Psoas muscle (tissue), 8 donors: ENCODE measurements around the gene KRT31. TPM values are rescaled to one million over a fixed set of nuclear protein-coding genes. Genes with fewer than 3 reads are reported as not detected.

ENCODE experiments used
- ATAC-seq, 4 donors: fragments of 200-7000 bp; cut with Tn5 transposase; one replicate each; pipeline ENCODE4 v1.9.1; 2020; ENCODE audit warnings: moderate library complexity in 3 of 4, mild to moderate bottlenecking in 2 of 4
- DNase-seq, 2 donors: peaks; one replicate each; pipeline ENCODE4 v3.0.0-alpha.2; 2020
- H3K27ac ChIP-seq: fragments of 200-600 bp; one replicate; pipeline ENCODE4 v1.8.0; 2022
- H3K27me3 ChIP-seq, 3 donors: fragments of 200-600 bp in 1 of 3; one replicate each; pipeline versions ENCODE4 v1.6.1 to v1.8.0; 2013 to 2022; ENCODE audit warnings: low read length in 2 of 3, mild to moderate bottlenecking in 2 of 3, moderate library complexity in 1 of 3; ENCODE audit not compliant: insufficient read depth in 3 of 3
- H3K36me3 ChIP-seq, 2 donors: fragments of 200-600 bp in 1 of 2; one replicate each; pipeline versions ENCODE4 v1.6.1 to v1.8.0; 2013 to 2022; ENCODE audit warnings: low read depth in 1 of 2, mild to moderate bottlenecking in 1 of 2, moderate library complexity in 1 of 2; ENCODE audit not compliant: insufficient read depth in 1 of 2
- H3K4me1 ChIP-seq: fragments of 200-600 bp; one replicate; pipeline ENCODE4 v1.8.0; 2022
- H3K4me3 ChIP-seq: fragments of 200-600 bp; one replicate; pipeline ENCODE4 v1.8.0; 2022; ENCODE audit warnings: mild to moderate bottlenecking
- H3K9me3 ChIP-seq: fragments of 200-600 bp; one replicate; pipeline ENCODE4 v1.8.0; 2022
- WGBS, 3 donors: extraction: QIAGEN DNeasy Blood & Tissue Kit; methylation state at CpG; one replicate each; pipeline versions ENCODE4 v1.1.6 to v1.1.7; 2013; 5-methylcytosine and 5-hydroxymethylcytosine counted together
- intact Hi-C, 2 donors: fragments of 100-400 bp; cut with DNase I; formaldehyde crosslinking; loops; one replicate each; pipeline versions ENCODE4 v1.11.0 to v1.14.2; 2022
- polyA plus RNA-seq, 3 donors: library from polyadenylated mRNA; stranded (reverse); fragments of 200-250 nt; gene quantifications; one replicate each; pipeline ENCODE4 v1.2.3, GENCODE V29; 2013
- total RNA-seq, 4 donors: library from RNA; stranded (reverse); fragmentation: NEBNext Ultra II Directional in 2 of 4; extraction: Animal tissue kit (Norgen Biotek cat#: 25700) in 2 of 4; gene quantifications; one replicate each; pipeline versions ENCODE4 v1.2.1 to v1.2.4, GENCODE V29; 2021 to 2023
- TF ChIP-seq, protein P1 (sequence below): fragments of 200-600 bp; IDR thresholded peaks from one replicate; pipeline ENCODE4 v1.8.0; 2022; ENCODE audit warnings: antibody characterized with exemption
- donor health status: healthy with polysubstance abuse.
- donor health status: DM: no; HTN: no; CAD: no; lungs with moderate emphysema.
- donor health status: Bipolar disorder and iron deficiency.
- donor health status: healthy.
- donor health status: DM: yes; HTN: yes; CAD: no.
- donor health status: DM: no; HTN: no; CAD: no.
- donor health status: DM: no; HTN: no; CAD: no.
- donor health status: DM: yes; HTN: yes; CAD: no.

The KRT31 gene
- total and polyA plus RNA-seq, 7 donors: 0.18 to 4.6 (median 0.87) TPM

DNA sequence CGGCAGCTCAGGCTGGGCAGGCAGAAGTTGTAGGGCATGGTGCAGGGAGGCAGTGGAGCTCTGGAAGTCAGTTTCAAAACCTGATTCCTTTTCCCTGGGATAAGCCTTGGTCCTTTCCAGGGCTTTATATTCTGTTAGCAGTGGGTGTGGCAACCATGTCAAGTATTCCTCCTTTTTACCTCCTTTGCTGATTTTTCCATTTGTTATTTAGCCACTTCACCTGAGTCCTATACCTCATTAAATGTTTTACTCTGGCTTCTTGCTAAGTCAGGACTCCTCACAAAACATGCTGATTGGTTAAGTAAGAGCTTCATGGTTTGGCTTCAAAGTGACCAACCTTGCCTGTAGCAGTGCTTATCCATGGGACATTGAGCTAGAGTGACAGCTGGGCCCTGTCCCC is 27.7 kb downstream of the KRT31 start, which contains the start of gene KRT33B:
KRT33B (minus strand) TSS at position 101 of the 400 bp plus-strand sequence; CDS start at position 38, 63 bp downstream.
- no peak for ATAC-seq
- WGBS, 3 donors: 57 to 86% (median 68%) methylated on average over 1 of the region's 1 CpG
- Histone ChIP-seq H3K27me3 (peaks cover 0 to 5% (median 2%) of the 10 kb centered on the region in 3 donors), H3K4me1 (no peaks in the 10 kb centered on the region), H3K9me3 (no peaks in the 10 kb centered on the region), H3K4me3 (no peak within 1 kb of the TSS), H3K36me3 (no peaks in the 10 kb centered on the region), H3K27ac (no peak within 1 kb of the TSS)
- no peak for DNase-seq
- intact Hi-C loops: no loop called here
- TF ChIP-seq, protein P1, sequence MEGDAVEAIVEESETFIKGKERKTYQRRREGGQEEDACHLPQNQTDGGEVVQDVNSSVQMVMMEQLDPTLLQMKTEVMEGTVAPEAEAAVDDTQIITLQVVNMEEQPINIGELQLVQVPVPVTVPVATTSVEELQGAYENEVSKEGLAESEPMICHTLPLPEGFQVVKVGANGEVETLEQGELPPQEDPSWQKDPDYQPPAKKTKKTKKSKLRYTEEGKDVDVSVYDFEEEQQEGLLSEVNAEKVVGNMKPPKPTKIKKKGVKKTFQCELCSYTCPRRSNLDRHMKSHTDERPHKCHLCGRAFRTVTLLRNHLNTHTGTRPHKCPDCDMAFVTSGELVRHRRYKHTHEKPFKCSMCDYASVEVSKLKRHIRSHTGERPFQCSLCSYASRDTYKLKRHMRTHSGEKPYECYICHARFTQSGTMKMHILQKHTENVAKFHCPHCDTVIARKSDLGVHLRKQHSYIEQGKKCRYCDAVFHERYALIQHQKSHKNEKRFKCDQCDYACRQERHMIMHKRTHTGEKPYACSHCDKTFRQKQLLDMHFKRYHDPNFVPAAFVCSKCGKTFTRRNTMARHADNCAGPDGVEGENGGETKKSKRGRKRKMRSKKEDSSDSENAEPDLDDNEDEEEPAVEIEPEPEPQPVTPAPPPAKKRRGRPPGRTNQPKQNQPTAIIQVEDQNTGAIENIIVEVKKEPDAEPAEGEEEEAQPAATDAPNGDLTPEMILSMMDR: no peak

DNA sequence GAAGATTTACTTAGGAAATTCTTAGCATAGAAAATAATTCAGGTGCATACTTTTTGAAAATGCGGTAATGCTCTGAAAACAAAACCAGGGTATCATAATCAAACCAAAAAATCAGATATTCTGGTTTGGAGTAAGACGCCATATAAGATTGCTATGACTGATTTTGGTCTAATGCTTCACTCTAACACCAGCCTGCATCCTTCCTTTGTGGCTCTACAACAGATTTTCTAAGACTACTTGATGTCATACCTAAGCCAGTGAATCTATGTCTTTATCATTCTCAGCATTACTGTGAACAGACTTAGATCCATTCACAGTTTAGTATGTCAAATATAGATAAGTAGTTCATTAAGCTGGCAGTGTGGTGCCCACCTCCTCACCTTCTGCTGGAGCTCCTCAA is 28.4 kb downstream of the KRT31 start:
- WGBS, 3 donors: 93 to 98% (median 94%) methylated on average over 2 of the region's 2 CpGs
- DNase-seq: no peak
- Histone ChIP-seq H3K27me3 (peaks cover 0 to 2% (median 1%) of the 10 kb centered on the region in 3 donors), H3K9me3 (no peaks in the 10 kb centered on the region), H3K4me3 (no peak overlapping the region), H3K4me1 (no peaks in the 10 kb centered on the region), H3K36me3 (no peaks in the 10 kb centered on the region), H3K27ac (no peak overlapping the region)
- no peak for ATAC-seq
- TF ChIP-seq, protein P1: no peak
- intact Hi-C loops: no loop called here

DNA sequence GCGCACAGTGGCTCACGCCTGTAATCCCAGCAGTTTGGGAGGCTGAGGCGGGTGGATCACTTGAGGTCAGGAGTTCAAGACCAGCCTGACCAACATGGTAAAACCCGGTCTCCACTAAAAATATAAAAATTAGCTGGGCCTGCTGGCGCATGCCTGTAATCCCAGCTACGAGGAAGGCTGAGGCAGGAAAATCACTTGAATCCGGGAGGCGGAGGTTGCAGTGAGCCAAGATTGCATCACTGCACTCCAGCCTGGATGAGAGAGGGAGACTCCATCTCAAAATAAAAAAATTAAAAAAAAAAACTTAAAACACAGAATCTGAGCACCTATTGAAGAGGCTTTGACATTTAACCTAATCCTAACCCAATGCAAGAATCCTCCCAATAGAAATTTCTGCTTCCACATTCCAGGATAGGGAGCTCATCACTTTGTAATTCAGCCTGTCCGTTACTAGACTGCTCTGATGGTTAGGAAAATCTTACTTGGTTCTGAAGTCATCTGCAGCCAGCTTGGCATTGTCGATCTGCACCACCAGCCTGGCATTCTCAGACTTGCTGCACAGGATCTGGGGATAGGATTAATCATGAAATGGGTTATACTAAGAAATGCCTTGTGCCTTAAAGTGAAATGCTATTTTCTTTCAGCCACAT is 29.9 kb downstream of the KRT31 start:
- H3K36me3 ChIP-seq: no peaks in the 10 kb centered on the region
- no peak for ATAC-seq
- H3K4me1 ChIP-seq: no peaks in the 10 kb centered on the region
- TF ChIP-seq, protein P1: no peak
- intact Hi-C loops: no loop called here
- peaks cover 0 to 2% (median 0%) of the 10 kb centered on the region in 3 donors for H3K27me3 ChIP-seq
- no peak overlapping the region for H3K27ac ChIP-seq
- no peaks in the 10 kb centered on the region for H3K9me3 ChIP-seq
- no peak overlapping the region for H3K4me3 ChIP-seq
- DNase-seq: no peak
- 59 to 64% (median 63%) methylated on average over 10 of the region's 10 CpGs for WGBS, 3 donors

DNA sequence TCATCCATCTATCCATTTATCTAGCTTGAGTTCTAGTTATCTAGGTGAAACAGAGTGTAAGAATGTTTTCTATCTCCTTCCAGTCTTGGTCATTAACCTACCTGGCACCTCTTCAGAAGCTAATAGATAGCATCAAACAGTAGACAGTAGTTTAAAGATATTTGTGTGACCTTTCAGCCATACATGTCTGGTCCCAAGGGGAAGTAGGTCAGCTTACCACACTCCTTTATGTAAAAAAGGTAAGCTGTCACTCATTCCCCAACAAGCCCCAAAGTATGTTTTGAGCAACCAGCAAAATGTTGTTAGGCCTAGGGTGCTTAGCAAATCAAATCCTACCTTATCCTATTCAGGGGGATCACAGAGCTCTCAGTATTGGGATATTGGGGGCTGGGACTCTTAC is 31.3 kb downstream of the KRT31 start:
- peaks cover 0 to 2% (median 0%) of the 10 kb centered on the region in 3 donors for H3K27me3 ChIP-seq
- H3K36me3 ChIP-seq: no peaks in the 10 kb centered on the region
- DNase-seq (no peak), ATAC-seq (no peak)
- no peak overlapping the region for H3K27ac ChIP-seq
- intact Hi-C loops: no loop called here
- H3K4me3 ChIP-seq: no peak overlapping the region
- TF ChIP-seq, protein P1: no peak
- no peaks in the 10 kb centered on the region for H3K9me3 ChIP-seq
- H3K4me1 ChIP-seq: no peaks in the 10 kb centered on the region

DNA sequence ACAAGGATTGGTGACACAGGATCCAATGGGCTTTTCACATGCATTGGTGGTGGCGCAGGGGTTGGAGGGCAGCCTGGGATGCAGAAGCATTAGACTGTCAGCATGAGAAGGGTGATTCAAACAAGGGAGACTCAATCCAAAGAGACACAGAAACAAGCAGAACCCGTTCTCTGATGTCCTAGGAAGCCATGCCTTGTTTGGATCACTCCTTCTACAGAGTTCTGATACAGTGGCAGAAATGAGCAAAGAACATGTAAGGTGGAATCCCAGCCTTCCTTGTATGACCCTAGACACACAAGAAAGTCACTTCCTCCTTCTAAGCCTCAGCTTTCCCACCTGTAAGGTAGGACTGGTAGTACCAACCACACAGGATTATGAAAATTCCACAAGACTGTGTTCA is 33.5 kb downstream of the KRT31 start:
- no peak for DNase-seq
- no peaks in the 10 kb centered on the region for H3K9me3 ChIP-seq
- H3K36me3 ChIP-seq: no peaks in the 10 kb centered on the region
- no peaks in the 10 kb centered on the region for H3K4me1 ChIP-seq
- no peak for ATAC-seq
- TF ChIP-seq, protein P1: no peak
- intact Hi-C loops: no loop called here
- no peak overlapping the region for H3K4me3 ChIP-seq
- 79 to 89% (median 87%) methylated on average over 2 of the region's 2 CpGs for WGBS, 3 donors
- H3K27me3 ChIP-seq: no peaks in the 10 kb centered on the region
- H3K27ac ChIP-seq: no peak overlapping the region
